Fibroblast of the conjunctiva (primary cell): Measurements from ENCODE around the gene RSAD1.

Source experiments
- DNase-seq: peaks from one replicate; pipeline ENCODE4 v3.0.0-alpha.2; 2010; ENCODE audit warnings: low read depth

Gene RSAD1

DNA sequence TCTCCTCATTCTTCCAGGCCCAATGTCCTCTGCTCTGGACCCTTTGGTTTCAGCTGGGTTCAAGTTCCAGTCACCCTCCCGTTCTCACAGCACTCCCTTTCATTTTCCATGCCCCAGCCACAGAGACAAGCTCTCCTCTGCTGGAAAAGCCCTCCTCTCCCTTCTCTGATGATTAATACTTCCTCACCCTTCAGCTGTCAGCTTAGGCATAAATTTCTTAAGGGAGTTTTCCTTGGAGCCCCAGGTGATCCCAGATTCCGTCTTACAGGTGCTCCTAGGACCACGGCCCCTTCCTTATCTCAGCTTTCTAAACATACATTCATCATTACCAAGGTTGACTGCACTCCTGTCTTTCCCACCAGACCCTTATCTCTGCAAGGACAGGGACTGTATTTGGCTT, 20.4 kb upstream of the RSAD1 start:
- no peak for DNase-seq

DNA sequence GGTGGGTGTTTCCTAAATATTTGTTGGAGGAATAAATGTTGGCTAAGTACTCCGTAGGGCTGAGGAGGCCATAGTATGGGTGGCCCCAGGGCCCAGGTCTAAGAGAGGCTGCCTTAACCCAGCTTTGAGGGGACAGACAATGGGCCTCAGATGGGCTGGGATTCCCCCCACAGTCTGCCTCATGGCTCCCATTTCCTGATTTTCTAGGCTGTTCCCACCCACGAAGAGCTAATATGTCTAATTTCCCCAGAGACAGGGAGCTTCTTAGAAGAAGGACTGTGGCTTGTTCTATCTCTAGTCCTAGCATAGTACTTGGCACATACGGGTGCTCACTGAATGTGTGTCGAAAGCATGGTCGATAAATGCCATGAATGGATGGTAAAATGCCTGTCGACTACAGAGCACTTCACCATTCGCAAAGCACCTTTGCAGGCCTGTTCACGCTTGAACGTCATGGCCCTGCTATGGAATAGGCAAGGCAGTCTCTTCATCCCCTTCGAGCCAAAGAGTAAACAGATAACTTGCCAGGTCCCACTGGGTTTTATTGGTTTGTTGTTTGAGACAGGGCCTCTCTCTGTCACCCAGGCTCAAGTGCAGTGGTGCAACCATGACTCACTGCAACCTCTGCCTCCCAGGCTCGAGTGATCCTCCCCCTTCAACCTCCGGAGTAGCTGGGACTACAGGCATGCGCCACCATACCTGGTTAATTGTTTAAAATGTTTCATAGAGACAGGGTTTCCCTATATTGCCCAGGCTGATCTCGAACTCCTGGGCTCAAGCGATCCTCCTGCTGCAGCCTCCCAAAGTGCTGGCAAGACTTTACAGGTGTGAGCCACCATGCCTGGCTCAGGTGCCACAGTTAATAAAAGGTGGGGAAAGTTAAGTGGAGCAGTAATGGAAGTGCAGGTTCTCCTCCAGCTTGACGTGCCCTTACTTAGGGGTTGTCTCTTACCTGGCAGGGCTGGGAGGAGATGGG, 19.7 kb upstream of the RSAD1 start:
- no peak for DNase-seq

DNA sequence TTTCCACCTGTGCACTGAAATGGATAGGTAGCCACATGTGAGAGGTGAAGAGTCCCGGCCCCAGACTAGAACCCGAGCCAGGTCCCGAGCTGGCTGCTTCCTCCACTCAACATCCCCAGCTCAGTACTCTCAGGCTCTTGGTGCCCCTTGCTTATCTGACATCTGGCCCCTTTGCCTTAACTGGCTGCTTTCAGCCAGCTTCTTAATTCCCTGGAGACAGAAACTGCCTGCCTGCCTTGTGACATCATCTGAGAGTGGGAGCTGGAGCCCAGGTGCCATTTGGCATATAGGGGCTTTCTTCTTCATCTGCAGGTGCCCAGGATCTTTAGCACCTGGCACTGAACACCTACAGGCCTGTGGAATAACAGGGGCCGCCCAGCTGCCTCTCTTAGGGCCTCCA, 18.9 kb upstream of the RSAD1 start:
- DNase-seq = no peak

DNA sequence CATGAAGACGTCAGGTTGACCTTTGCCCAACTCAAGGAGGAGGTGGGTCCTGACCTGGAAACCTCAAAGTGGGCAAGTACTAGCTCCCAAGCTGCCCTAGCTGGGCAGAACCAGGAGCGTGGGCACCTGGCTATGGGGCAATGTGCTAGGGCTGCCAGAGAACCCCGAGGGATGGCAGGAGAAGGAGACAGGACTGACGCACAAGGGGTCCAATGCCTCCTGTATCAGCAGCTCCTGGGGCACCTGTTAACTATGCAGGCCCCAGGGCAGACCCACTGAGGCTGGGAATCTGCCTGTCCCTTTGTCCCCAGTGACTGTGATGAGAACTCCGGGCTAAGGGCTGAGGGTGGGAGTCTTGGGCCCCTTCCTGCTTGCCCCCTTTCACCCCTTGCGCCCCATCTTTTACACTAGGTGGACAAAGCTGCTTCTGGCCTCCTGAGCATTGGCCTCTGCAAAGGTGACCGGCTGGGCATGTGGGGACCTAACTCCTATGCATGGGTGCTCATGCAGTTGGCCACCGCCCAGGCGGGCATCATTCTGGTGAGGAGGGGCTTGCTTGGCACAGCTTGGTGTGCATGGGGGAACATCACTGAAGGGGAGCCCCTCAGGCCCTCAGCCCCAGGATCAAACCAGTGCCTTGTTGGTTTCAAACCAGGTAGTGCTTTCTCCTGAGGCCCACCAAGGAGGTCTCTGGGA, 17.7 kb upstream of the RSAD1 start:
- no peak for DNase-seq

DNA sequence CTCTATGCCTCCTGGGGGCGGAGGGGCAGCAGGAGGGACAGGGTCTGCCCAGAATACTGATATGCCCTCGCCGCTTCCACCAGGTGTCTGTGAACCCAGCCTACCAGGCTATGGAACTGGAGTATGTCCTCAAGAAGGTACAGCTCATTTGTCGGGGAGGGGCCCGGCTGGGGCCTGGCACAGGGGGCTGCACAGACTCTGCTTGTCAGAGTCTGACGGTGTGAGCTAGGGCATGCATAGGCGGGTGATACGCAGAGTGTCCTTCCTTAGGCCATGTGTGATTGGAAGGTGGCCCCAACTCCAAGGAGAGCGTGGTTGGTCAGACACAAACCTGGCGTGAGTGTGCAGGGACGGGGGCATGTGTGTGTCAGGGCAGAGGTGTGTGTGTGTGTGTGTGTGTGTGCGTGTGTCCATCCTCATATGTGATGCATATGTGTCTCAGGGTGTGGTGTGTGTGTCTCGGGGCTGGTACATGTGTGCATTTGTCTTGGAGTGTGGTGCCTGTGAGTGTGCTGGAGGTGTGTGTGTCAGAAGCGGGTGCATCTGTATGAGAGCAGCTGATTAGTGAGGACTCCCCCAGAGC, 17.0 kb upstream of the RSAD1 start:
- DNase-seq = no peak

DNA sequence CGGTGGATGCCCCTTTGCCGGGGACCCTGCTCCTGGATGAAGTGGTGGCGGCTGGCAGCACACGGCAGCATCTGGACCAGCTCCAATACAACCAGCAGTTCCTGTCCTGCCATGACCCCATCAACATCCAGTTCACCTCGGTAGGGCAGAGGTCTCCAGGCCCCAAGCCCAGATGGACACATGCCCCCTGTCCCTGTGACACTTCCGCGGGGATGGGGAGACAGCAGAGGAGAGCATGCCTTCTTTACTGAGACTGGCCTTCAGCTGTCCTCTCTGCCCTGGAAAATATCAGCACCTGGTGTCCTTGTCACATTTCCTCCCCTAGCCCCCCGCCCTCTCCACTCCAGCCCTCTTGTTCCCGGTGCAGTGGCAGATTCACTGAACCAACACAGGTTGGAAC, 16.2 kb upstream of the RSAD1 start:
- DNase-seq = no peak

DNA sequence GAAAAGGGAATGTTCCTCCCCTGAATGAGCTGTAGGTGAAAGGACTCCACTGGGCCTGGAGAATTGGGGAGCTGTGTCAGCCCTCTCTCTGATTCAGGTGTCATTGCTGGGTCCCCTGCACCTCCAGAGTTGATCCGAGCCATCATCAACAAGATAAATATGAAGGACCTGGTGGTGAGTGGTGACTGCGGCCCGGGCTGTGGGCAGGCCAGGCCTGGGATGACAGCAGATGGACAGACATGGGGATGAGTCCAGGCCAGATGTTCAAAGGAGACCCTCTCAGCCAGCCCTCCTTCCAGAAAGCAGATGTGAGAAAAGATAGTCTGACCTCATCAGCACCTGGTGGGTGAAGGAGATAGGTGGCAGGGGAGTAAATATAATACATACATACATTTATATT, 14.5 kb upstream of the RSAD1 start:
- DNase-seq = no peak

DNA sequence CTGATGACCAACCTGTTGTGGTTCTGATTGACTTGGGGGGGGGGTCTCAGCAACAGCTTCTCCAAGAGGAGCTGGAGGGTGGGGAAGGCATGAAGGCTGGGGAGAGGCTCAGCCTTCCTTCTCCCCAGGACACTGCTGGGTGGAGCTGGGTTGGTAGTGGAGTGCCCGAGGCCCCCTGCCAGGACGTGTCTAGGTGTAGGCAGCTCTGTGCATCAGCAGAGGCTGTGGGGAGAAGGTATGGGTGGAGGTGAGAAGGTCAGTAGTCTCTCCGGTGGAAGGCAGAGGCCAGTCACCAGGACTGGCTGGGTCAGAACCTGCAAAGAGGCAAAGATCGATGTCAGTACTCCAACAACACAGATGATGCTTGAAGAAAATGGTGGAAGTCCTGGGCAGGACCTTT, 13.9 kb upstream of the RSAD1 start:
- DNase-seq = no peak

DNA sequence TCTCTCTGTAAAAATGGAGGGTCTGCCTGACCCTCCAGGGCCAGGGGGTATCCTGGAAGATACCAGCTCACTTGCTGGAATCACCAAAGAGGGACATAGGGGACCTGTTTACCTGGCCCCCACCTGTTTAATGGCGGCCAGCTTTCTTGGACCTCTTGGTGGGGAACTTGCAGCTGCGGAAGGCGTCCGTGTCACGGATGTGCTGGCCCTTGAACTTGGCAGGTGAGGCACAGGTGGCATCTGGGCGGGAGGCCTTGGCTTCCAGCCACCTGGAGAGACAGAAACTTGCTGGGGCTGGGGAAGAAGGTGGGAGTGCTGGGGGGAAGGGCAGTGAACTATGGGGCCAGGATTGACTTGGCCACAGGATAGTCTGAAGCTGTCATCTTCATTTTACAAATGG, 13.5 kb upstream of the RSAD1 start:
- DNase-seq = no peak

DNA sequence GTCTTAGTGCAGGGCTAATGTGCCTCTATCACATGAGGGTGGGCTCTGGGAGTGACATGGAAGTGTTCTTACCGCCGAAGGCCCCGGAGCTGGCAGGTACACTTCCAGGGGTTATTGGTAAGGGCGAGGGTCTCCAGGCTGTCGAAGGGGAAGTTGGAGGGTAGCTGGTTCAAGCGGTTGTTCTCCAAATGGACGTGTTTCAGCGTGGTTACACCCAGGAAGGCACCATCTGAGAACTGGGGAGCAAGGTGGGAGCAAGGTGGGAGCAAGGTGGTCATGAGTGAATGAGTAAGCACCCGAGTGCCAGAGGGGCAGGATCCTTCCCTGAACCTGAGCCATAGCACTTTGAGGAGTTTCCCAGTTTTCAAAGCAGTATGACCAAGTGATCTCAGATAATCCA, 13.0 kb upstream of the RSAD1 start:
- no peak for DNase-seq

DNA sequence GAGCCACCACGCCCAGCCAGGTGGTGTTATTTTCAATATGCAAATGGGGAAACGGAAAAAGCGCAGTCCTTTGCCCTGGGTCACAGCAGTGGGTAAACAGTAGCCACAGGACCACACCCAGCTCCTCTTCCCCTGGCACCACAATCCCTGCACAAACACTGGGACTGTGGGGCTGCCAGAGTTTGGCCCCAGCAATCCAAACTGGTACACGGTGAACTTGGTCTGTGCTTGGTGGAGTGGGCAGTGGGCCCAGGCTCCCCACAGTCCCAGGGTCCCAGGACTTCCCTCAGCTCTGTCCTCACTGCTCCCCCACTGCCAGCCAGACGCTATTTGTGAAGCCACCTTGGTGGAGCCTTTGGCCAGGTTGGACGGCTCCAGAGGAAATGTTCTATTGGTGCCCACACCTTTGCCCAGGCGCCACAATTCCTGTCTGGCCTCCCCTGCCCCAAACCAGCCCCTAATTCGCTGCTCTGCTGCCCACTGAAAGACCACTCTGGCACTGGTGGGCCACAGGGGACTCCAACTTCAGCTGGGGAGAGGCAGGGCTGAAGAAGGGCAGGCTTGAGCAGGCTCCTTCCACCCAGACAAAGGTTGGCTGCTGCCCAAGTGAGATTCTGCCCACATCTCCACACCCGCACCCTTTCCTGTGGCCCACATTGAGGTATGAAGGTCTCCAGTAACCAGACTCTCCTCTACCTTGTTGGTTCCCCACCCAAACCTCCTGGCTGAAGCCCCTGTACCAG, 12.1 kb upstream of the RSAD1 start:
- DNase-seq = no peak

DNA sequence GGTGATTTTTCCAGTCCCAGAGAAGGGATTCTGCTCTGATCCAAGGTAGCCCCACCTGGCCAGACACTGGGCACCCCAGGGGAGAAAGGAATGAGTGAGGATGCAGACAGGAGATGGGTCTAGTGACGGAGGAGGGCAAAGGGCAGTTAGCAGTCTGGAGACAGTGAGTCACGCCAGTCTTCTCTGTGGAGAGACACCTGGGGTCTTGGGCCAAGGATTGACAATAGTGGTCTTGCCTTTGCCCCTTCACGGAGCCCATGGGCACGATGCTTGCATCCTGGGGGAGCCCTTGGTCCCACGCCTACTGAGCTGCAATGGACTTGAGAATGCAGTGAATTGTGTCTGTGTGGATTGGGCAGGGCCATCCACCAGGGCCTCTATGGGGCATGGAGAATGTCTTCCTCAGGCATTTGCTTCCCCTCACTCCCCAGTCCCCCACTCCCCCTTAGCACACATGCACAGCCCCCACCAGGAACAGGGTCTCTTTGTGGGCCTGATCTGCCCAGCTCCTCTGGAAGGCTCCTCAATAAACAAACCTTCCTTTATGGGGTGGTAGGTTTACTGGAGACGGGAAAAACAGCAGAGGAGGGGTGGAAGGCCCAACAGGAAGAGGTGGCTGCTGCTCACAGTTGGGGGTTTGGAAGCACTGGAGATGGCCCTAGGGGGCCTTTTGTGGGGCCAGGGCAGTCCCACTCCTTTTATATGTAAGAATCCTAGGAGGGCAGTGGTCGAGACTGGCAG, 11.4 kb upstream of the RSAD1 start:
- DNase-seq = no peak

DNA sequence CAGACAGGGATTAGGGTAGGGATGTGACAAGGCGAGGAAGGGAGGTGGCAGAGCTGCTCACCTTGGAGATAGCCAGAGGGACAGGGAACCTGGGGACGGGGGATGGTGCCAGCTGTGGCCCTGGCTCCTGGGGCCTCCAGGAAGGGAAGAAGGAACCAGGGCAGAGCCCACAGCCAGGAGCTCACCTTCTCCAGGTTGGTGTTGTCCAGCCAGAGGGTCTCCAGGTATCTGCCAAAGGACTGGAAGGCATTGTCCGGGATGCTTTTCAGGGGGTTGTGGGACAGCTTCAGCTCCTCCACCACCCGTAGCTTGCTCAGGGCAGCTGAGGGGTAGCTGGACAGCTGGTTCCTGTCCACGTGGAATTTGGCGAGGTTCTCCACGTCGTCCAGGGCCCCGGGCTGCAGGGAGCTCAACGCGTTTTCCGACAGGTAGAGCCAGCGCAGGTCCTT, 10.8 kb upstream of the RSAD1 start:
- DNase-seq = no peak

DNA sequence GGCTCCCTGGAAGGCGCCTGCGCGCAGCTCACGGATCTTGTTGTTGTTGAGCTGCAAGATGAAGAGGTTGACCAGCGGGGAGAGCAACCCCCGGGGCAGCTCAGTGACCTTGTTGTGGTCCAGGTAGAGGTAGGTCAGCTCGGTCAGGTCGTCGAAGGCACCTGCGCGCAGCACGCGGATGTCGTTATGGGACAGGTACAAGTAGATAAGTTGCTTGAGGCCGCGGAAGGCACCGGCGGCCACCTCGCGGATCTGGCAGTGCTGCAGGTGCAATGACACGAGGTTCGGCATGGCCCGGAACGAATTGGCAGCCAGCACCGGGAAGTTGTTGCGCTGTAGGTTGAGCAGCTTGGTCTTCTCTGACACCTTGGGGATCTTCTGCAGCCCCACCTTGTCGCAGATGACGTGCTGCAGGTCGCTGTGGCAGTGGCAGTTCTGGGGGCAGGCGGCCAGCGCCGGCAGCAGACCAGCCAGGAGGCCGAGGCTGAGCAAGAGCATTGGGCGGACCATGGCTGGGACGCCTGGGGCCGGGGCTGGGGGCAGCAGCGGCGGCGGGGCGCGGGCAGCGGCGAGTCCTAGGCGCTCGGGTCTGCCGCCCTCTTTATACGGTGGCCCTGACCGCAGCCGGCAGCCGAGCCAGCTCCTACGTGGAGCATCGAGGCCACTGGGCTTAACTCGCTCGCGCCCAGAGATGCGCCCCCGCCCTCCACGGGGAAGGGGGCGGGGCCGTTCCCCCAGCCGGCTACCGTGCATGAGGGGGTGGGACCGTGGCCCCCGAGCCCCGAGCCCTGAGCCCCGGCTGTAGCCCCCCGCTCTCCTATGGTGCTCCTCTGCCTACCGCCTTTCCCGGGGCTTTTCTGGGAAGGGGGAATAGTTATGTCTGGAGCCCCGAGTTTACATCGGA, 10.1 kb upstream of the RSAD1 start, which contains the start of gene CHAD:
TSS of gene CHAD (minus strand) at position 577 of the 904 bp plus-strand sequence. CDS start at position 510, 67 bp downstream.
- DNase-seq = no peak

DNA sequence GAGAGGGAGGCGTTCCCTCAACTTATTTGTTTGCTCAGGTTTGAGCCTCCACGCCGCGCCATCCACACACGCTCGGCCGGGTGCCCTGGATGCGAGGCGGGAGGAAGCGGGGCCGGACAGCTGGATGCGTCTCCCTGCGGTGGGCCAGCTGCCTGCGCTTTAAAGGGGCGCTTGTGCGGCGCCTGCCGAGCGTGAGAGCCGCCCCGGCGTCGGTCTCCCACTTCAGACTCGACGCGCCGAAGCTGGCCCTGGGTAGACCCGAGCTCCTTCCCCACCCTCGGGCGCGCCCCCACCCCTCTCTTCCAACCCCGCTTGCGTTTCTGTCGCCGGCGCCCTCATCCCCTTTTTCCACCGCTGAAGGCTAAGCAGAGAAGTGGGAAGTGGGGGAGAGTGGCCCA, 9.5 kb upstream of the RSAD1 start:
- DNase-seq = no peak

DNA sequence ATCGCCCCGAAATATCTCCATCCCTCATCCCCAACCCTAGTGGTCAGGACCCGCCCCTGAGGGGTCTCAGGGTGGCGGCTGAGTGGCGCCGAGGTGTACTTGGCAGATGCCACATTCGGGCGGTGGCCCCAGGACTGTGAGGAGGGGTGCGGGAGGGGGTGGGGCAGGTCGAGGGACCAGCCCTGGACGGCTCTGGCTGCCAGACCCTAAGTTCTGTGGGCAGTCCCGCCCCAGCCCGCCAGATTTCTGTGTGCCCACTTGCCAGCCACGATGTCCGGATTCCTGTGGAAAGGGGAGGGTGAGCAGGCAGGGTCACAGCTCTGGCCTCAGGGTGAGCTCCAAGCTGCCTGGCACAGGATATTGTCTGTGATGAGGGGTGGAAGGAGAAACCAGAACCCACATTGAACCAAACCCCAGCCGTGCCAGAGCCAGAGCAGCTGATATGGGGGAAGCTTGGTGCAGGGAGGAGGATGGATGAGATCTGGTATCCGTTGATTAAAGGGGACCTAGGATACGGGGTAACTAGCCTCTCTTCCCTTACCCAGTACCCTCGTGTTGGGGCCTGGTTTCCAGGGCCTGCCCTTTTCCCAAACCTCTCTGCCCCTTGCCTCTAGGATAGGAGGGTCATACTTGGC, 8.9 kb upstream of the RSAD1 start:
- DNase-seq = no peak

DNA sequence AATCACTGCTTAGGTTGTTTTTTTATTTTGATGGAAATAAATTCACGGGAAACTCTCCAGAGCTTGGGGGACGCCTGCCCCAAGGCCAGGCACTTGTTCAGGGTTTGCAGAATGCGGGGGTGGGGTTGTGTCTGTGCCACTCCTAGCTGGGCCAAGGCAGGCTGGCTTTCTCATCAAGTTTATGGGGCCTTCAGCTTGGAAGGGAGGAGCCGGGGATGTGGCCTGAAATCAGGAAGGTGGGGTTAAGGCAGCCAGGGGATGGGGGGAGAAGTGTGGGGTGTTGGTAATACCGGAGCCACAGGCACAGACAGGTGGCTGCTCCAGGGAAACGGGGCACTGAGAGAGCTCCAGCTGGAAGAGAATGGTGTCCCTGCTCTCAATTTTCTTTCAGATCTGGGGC, 8.2 kb upstream of the RSAD1 start:
- DNase-seq = no peak

DNA sequence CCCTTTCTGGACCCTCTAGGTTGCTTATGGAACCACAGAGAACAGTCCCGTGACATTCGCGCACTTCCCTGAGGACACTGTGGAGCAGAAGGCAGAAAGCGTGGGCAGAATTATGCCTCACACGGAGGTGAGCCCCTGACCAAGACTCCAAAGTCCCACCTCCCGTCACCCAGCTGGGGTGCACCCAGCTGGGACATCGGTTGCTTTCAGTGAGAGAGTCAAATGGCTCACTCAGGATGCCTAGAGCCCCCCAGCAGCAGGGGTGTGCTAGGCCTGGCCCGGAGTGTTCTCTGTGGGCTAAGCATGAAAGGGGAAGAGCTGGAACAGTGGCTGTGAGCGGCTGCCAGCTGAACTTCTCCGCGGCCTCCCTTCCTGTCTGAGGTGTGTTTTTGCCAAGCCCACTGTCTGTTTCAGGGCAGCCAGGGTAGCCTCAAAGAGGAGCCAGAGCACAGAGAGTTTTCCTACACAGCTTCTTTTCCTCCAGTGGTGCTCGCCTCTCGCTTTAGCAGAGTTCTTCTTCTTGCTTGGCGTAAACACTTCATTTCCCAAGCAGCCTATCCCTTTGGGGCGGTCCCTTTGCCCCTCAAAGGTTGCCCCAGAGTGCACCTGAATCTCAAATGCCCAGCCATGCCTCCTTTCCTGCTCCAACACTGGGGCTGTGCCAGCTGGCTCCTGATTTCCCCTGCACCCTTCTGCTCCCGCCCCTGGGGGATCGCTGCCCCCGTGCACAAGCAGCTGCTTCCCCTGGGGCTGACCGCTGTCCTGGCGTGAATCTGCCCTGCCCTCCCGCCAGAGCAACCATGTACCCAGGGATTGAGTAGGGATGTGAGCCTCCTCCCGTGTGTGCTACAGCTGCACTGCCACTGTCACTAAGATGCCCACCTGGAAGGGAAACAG, 7.4 kb upstream of the RSAD1 start:
- DNase-seq = no peak

DNA sequence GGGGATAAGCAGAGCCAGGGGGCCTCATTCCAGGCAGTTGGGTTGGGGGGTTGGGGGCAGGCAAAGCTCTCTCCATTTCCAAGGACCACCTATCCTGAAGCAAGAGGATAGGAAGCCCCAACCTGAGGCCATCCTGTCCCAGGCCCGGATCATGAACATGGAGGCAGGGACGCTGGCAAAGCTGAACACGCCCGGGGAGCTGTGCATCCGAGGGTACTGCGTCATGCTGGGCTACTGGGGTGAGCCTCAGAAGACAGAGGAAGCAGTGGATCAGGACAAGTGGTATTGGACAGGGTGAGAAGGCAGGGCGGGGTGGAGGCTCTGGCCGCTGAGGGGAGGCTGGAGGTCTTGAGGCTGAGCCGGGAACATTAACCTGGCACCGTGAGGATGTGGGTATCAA, 6.4 kb upstream of the RSAD1 start:
- DNase-seq = no peak
